GM21576 (cell line): ENCODE data around the gene OR6K6.

Experiments
- ATAC-seq: cut with Tn5 transposase; IDR thresholded peaks from one replicate; pipeline ENCODE4 v1.9.1; 2021; ENCODE audit warnings: mild to moderate bottlenecking, moderate library complexity; ENCODE audit not compliant: unreplicated experiment

Gene OR6K6

DNA sequence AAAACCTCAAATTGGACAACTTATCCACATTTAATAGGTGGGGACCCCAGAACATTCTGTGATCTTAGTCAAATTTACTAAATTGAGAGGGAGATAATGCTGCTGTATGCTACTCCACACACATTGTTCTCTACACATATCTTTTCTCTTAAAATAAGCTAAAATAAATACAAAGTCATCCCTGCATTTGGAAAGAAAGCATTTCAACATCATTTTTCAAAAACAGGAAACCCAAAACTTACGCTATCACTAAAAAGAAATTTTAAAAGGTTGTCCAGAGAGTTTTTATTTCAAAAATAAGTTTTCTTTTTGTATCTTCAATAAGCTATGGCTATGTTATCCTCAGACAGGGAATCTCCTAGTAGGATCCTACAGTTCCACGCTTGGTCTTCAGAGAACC, 46.0 kb downstream of the OR6K6 start:
- ATAC-seq = no peak

DNA sequence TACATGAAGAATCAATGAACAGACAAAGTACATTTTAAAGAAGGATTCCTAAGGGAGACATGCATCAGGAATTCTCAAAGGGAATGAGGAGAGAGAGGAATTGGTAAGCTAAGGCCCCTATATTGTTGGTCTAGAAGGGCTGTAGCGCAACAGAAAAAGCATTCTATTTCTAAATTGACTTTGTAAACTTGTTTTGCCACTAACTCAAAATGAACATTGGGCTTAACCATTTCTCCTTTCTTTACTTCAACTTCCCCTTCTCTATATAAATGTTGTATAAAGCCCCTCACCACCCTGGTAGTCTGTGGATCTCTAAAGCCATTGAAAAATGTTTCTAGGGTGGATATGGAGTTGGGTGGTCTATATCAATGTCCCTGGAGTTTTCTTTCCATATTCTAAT, 46.9 kb downstream of the OR6K6 start:
- no peak for ATAC-seq

DNA sequence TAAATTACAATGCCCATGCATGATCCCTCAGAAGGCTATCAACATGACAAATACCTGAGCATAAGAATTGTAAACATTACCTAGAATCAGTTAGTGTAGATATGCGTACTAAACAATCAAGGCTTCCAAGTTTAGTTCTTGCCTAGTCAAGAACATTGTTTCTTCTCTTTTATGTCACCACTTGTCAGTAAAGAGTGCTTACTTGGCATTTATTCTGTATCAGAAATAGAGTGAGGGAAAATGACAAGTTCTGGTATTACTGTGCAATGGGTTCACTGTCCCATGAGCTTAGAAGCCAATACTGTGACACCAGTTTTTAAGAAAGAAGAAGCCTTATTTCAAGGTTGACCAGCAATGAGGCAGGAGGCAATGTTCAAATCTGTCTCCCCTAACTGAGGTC, 49.2 kb downstream of the OR6K6 start:
- no peak for ATAC-seq
